Lower leg skin (tissue), 3 donors: ENCODE results near the gene LRRC32.

Experiments
- CTCF ChIP-seq, 3 donors: fragments of 450-650 bp; IDR thresholded peaks; one replicate each; pipeline ENCODE4 v1.5.1; 2016; ENCODE audit warnings: antibody characterized with exemption in 3 of 3, mild to moderate bottlenecking in 3 of 3, moderate library complexity in 2 of 3
- POLR2A ChIP-seq, 2 donors: fragments of 450-650 bp; IDR thresholded peaks; one replicate each; pipeline ENCODE4 v1.6.1; 2016 to 2017; ENCODE audit warnings: antibody characterized with exemption in 2 of 2, mild to moderate bottlenecking in 1 of 2, moderate library complexity in 1 of 2

- TF ChIP-seq POLR2A (IDR thresholded peaks at IDR 0.05), result no peak
- no peak for TF ChIP-seq CTCF (IDR thresholded peaks at IDR 0.05)
Observed at GRCh38 chr11:76610871-76611475, 59.6 kb downstream of the LRRC32 start.
